OCI-LY1 (cell line): ENCODE data around the gene NCS1.

Experiments
- H2AFZ ChIP-seq: fragments of 200-600 bp; sonication (generic), shearing (Covaris generic); 2 replicates; pipeline ENCODE4 v1.6.0; 2014; ENCODE audit warnings: antibody characterized with exemption, mild to moderate bottlenecking, low read length
- H3F3A ChIP-seq: fragments of 200-600 bp; sonication (generic), shearing (Covaris generic); 2 replicates; pipeline ENCODE4 v1.6.0; 2014; ENCODE audit warnings: mild to moderate bottlenecking, antibody characterized with exemption, low read length, moderate library complexity; ENCODE audit not compliant: insufficient read depth
- H3K27ac ChIP-seq: fragments of 200-600 bp; sonication (generic); 2 replicates; pipeline ENCODE4 v1.5.1; 2014; ENCODE audit warnings: low read length, mixed run types, mild to moderate bottlenecking, low read depth; ENCODE audit not compliant: poor library complexity, severe bottlenecking
- H3K27me3 ChIP-seq: fragments of 200-600 bp; sonication (generic); 2 replicates; pipeline ENCODE4 v1.6.0; 2014; ENCODE audit warnings: antibody characterized with exemption, mild to moderate bottlenecking, low read length, moderate library complexity; ENCODE audit not compliant: insufficient read depth
- H3K36me3 ChIP-seq: fragments of 200-600 bp; sonication (generic); 2 replicates; pipeline ENCODE4 v1.6.1; 2014; ENCODE audit warnings: mild to moderate bottlenecking, antibody characterized with exemption, low read length, moderate library complexity, mixed read lengths; ENCODE audit not compliant: insufficient read depth
- H3K4me1 ChIP-seq: fragments of 200-600 bp; sonication (generic); 2 replicates; pipeline ENCODE4 v1.5.1; 2014; ENCODE audit warnings: mild to moderate bottlenecking, low read length, moderate library complexity; ENCODE audit not compliant: insufficient read depth, severe bottlenecking
- H3K4me2 ChIP-seq: fragments of 200-600 bp; sonication (generic), shearing (Covaris generic); 2 replicates; pipeline ENCODE4 v1.6.1; 2014; ENCODE audit warnings: low read length
- H3K4me3 ChIP-seq: fragments of 200-600 bp; sonication (generic); 2 replicates; pipeline ENCODE4 v1.5.1; 2014; ENCODE audit warnings: low read length, low read depth, mild to moderate bottlenecking, mixed read lengths; ENCODE audit not compliant: poor library complexity, severe bottlenecking
- H3K79me2 ChIP-seq: fragments of 200-600 bp; shearing (Covaris generic); 2 replicates; pipeline ENCODE4 v1.6.1; 2016; ENCODE audit warnings: mixed run types, low read length, mixed read lengths; ENCODE audit not compliant: insufficient read depth
- H3K9ac ChIP-seq: fragments of 200-600 bp; sonication (generic), shearing (Covaris generic); 2 replicates; pipeline ENCODE4 v1.6.1; 2014; ENCODE audit warnings: mild to moderate bottlenecking, low read length, mixed read lengths
- H3K9me2 ChIP-seq: fragments of 200-600 bp; sonication (generic), shearing (Covaris generic); 2 replicates; pipeline ENCODE4 v1.6.1; 2014; ENCODE audit warnings: low read depth, mild to moderate bottlenecking, low read length, mixed read lengths
- H3K9me3 ChIP-seq: fragments of 200-600 bp; shearing (Covaris generic); 2 replicates; pipeline ENCODE4 v1.6.1; 2014; ENCODE audit warnings: low read length, mixed read lengths
- H4K20me1 ChIP-seq: fragments of 200-600 bp; sonication (generic), shearing (Covaris generic); 2 replicates; pipeline ENCODE4 v1.6.0; 2016; ENCODE audit warnings: mild to moderate bottlenecking, low read length; ENCODE audit not compliant: insufficient read depth
- EZH2 ChIP-seq: fragments of 200-600 bp; sonication (generic), shearing (Covaris generic); IDR thresholded peaks from 2 replicates; pipeline ENCODE4 v1.8.0; 2017; ENCODE audit warnings: borderline replicate concordance, mixed run types, mild to moderate bottlenecking, antibody characterized with exemption, low read length, moderate library complexity, mixed read lengths
- TF ChIP-seq, protein P1 (sequence below): fragments of 200-600 bp; sonication (generic), shearing (Covaris generic); IDR thresholded peaks from 2 replicates; pipeline ENCODE4 v1.5.1; 2017; ENCODE audit warnings: mild to moderate bottlenecking, antibody characterized with exemption, low read length, moderate library complexity, mixed read lengths

NCS1 gene

DNA sequence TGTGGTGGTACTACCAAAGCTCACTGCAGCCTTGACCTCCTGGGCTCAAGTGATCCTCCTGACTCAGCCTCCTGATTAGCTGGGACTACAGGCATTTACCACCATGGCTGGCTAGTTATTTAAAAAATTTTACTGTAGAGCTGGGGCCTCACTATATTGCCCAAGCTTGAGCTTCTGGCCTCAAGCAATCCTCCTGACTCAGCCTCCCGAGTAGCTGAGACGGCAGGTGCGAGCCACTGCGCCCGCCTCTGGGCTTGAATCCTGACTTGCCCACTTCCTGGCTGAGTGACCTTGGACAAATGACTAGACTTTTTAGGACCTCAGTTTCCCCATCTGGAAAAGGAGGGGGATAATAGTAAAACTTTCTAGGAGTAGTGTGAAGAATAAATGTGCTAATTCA lies 32.1 kb downstream of the NCS1 start:
- H3K9me3 ChIP-seq, result no peaks in the 10 kb centered on the region
- peaks cover 11% of the 10 kb centered on the region for H3K27me3 ChIP-seq
- no peak overlapping the region for H3K27ac ChIP-seq
- no peaks in the 10 kb centered on the region for H3K79me2 ChIP-seq
- TF ChIP-seq, protein P1, sequence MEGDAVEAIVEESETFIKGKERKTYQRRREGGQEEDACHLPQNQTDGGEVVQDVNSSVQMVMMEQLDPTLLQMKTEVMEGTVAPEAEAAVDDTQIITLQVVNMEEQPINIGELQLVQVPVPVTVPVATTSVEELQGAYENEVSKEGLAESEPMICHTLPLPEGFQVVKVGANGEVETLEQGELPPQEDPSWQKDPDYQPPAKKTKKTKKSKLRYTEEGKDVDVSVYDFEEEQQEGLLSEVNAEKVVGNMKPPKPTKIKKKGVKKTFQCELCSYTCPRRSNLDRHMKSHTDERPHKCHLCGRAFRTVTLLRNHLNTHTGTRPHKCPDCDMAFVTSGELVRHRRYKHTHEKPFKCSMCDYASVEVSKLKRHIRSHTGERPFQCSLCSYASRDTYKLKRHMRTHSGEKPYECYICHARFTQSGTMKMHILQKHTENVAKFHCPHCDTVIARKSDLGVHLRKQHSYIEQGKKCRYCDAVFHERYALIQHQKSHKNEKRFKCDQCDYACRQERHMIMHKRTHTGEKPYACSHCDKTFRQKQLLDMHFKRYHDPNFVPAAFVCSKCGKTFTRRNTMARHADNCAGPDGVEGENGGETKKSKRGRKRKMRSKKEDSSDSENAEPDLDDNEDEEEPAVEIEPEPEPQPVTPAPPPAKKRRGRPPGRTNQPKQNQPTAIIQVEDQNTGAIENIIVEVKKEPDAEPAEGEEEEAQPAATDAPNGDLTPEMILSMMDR, result no peak
- no peak for TF ChIP-seq EZH2
- H4K20me1 ChIP-seq, result no peaks in the 10 kb centered on the region
- H3K4me3 ChIP-seq, result no peak overlapping the region
- H2AFZ ChIP-seq, result no peak overlapping the region
- H3K9ac ChIP-seq, result no peak overlapping the region
- H3K4me2 ChIP-seq, result no peak overlapping the region
- no peaks in the 10 kb centered on the region for H3K36me3 ChIP-seq
- H3K4me1 ChIP-seq, result no peaks in the 10 kb centered on the region
- H3F3A ChIP-seq, result no peaks in the 10 kb centered on the region
- H3K9me2 ChIP-seq, result no peaks in the 10 kb centered on the region

DNA sequence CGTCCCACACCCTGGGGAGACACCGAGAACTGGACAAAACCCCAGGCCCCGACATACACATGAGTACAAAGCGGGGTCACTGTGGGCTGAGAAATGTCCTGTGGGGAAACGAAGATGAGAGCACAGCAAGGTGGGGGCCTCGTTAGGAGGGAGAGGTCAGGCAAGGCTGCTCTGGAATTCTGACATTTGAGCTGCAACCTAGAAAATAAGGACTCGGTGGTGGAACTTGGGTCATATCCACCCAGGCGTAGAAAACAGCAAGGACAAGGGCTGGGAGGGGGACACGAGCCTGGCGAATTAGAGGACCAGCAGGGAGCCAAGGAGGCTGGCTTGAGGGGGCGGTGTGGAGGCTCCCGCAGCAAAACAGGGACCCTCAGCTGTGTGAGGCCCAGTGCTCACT lies 32.8 kb downstream of the NCS1 start:
- Histone ChIP-seq H3F3A (no peaks in the 10 kb centered on the region), H2AFZ (no peak overlapping the region), H3K9me3 (no peaks in the 10 kb centered on the region), H3K4me3 (no peak overlapping the region), H3K4me2 (no peak overlapping the region), H3K9ac (no peak overlapping the region), H3K36me3 (no peaks in the 10 kb centered on the region), H4K20me1 (no peaks in the 10 kb centered on the region), H3K79me2 (no peaks in the 10 kb centered on the region), H3K27ac (no peak overlapping the region), H3K27me3 (peaks cover 11% of the 10 kb centered on the region), H3K4me1 (no peaks in the 10 kb centered on the region), H3K9me2 (no peaks in the 10 kb centered on the region)
- no peak for TF ChIP-seq EZH2
- TF ChIP-seq, protein P1, result no peak

DNA sequence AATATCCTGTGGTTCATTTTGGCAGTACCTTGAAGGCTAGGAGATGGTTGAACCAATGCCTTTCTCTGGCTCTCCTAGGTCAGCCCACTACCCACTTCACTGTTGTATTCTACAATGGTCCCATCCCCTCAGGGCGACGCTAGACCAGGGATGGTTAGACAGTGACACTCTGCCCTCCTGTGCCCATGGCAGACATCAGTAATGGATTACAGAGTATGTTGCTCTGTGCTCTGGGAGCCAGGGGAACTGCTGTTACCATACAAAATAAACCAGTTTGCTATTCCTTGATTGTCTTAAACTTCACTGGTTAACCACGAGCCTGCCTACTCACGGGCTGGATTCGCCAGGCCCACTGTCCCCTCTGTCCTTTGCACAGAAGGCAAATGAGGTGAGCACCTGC lies 33.7 kb downstream of the NCS1 start:
- Histone ChIP-seq H3K4me2 (no peak overlapping the region), H3K27me3 (peaks cover 5% of the 10 kb centered on the region), H3K9me2 (no peaks in the 10 kb centered on the region), H4K20me1 (no peaks in the 10 kb centered on the region), H3K9ac (no peak overlapping the region), H3K9me3 (no peaks in the 10 kb centered on the region), H3K79me2 (no peaks in the 10 kb centered on the region), H2AFZ (no peak overlapping the region), H3K36me3 (no peaks in the 10 kb centered on the region), H3K27ac (no peak overlapping the region), H3K4me3 (no peak overlapping the region), H3F3A (no peaks in the 10 kb centered on the region), H3K4me1 (no peaks in the 10 kb centered on the region)
- no peak for TF ChIP-seq EZH2
- TF ChIP-seq, protein P1, result no peak
